IPS DF 19.7 (cell line): ENCODE results near the gene SLC44A2.

Source experiments
- DNase-seq: peaks from one replicate; pipeline ENCODE4 v3.0.0-alpha.2; 2013; ENCODE audit warnings: low read depth, low spot score

The SLC44A2 gene

DNA sequence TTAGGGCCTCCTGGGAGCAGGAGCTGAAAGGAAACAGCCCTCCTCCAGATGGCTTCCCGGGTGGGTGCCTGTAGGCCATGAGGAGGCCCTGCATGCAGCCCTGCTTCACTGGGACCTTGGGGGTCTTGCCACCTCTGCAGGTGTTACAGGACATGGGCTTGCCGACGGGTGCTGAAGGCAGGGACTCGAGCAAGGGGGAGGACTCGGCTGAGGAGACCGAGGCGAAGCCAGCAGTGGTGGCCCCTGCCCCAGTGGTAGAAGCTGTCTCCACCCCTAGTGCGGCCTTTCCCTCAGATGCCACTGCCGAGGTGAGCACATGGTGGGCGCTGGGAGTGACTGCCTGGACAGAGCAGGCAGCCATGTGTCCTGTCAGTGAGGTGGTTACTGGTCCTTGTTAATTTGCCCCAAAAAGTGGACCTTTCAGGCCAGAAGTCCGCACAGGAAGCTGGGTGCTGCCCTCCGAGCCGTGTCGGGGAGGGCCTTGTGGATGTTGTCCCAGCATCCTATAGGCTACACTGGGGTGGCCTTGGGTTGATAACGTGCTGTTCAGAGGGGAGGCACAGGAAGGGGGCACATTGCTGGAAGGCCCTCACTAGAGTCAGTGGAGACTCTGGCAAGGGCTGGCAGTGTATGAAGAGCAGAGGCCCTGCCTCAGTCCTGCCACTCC, 57.2 kb downstream of the SLC44A2 start:
- DNase-seq, result no peak

DNA sequence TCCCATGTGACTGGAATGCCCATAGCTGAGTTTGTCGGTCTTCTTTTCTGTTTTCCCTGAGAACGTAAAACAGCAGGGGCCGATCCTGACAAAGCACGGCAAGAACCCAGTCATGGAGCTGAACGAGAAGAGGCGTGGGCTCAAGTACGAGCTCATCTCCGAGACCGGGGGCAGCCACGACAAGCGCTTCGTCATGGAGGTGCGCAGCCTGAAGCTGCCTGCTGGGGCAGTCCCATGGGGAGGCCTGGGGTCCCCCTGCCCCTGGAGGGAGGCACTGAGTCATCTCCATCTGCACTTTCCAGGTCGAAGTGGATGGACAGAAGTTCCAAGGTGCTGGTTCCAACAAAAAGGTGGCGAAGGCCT, 57.7 kb downstream of the SLC44A2 start:
- DNase-seq, result no peak

DNA sequence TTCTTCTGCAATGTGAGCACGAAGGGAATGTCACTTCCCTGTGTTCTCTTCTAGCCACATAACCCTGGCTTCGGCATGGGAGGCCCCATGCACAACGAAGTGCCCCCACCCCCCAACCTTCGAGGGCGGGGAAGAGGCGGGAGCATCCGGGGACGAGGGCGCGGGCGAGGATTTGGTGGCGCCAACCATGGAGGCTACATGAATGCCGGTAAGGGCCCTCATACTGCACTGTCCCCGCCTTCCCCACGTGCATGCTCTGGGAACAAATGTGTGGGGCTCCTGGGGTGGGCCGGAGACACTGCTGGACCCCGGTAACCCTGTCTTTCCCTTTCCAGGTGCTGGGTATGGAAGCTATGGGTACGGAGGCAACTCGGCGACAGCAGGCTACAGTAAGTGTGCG, 58.2 kb downstream of the SLC44A2 start:
- no peak for DNase-seq

DNA sequence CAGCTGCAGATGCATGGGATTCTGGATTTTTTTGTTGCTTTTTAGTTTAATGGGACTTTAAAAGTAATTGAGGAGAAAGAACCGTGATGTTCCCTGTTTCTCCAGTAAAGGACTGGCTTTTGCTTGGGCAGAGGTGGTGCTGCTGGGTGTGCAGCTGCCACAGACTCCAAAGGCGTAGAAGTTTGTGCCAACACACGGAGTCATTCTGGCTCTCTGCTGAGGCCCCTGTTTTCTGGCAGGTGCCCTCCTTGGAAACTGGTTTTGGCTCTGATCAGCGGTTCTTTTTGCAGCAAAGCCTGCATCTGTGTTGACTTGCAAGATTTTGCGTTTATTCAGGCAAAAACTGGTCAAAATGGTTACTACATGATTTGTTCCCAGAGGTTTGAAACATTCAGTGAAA, 59.9 kb downstream of the SLC44A2 start:
- DNase-seq, result no peak

DNA sequence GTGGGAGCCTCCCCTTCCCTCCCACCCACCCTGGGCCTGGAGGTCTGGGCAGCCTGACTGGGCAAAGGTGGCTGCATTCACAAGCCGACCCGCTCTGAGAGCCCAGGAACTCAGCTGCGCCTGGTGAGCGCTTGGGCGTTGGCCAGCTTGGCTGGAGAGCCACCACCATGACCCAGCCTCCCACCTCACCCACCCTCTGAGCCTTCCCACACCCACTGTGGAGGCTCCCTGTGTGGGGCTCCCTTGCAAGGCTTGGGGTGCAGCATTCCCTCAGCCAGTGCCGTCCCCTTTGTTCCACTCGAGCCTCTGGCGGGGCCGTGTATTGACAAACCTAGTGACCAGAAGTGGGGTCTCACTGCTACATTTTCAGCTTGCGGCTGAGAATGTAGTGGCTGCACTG, 60.8 kb downstream of the SLC44A2 start:
- no peak for DNase-seq

DNA sequence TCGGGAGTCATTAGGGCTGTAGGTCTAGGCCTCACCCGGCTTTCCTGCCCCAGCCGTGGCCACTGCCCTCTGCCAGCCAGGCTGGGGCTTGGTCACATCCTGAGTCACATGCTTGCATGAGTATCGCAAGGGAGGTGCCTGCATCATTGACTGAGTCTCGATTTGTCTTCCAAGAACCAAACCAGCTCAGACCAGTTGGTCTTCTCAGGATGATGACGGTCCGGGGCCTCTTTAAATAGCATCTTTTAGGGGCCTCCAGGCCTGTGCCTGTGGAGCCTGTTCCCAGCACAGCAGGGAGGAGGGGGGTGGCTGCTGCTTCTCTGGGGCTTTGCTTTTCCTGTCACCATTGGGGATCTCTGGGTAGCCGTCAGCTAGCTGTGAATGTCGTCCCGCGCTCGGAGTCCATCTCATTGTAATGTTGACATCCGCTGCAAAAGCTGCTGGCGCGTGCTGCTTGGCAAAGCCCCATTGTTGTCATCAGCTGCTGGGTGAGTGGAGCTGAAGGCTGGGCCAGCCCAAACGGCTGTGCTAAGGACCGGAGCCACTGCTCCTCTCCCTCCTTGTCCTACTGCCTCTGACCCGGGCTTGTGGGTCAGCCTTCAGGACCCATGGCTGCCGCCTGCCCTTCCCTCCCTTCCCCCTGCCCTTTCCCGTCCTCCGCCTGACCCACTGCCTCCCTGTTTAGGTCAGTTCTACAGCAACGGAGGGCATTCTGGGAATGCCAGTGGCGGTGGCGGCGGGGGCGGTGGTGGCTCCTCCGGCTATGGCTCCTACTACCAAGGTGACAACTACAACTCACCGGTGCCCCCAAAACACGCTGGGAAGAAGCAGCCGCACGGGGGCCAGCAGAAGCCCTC, 61.5 kb downstream of the SLC44A2 start:
- DNase-seq, result no peak

DNA sequence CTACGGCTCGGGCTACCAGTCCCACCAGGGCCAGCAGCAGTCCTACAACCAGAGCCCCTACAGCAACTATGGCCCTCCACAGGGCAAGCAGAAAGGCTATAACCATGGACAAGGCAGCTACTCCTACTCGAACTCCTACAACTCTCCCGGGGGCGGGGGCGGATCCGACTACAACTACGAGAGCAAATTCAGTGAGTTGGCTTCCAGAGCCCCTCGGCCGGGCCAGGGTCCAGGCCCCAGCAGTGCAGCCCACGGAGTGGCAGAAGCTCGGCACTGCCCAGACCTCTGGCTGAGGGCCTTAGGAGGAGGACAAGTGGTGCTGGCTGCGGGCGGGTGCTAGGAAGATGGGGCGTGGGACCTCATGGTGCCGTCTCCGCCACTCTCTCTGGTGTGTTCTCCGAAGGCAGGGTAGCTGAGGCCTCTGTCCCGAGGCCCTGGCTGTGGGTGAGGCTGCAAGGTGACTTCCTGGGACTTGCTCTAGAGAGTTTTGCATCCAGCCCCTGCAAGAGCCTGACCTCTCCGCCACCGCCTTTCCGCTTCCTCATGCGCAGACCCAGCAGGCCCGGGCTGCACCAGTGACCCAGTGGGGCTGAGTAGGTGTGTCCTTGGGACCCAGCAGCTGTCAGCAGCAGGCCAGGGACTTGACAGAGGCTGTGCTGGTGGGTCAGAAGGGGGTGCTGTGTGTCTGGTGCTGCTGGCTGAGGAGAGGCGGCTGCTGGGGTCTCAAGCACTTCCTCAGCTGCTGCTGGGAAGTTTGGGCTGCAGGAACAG, 62.4 kb downstream of the SLC44A2 start:
- no peak for DNase-seq

DNA sequence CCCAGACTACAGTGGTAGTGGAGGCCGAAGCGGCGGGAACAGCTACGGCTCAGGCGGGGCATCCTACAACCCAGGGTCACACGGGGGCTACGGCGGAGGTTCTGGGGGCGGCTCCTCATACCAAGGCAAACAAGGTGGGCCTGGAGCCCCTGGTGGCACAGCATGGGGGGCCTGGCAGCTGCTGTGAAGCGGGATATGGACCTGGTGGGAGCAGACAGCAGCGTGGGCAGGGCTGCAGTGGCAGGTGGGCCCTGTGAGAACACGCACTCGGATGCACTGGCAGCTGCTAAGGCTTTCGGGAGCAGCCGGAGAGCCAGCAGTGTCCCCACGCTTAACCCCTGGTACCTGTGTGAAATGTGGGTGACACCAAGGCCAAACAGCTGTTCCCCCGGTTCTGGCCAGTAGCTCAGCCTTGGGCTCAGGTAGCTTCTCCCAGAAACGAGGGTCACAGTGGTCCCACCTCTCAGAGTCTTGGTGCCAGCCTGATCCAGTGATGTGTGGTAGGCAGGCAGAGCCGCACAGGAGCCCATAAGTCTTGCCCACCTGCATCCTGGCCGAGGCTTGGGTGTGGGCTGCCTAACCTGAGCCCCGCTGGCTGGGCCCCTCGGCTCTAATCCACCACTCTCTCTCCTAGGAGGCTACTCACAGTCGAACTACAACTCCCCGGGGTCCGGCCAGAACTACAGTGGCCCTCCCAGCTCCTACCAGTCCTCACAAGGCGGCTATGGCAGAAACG, 63.4 kb downstream of the SLC44A2 start:
- DNase-seq, result no peak

DNA sequence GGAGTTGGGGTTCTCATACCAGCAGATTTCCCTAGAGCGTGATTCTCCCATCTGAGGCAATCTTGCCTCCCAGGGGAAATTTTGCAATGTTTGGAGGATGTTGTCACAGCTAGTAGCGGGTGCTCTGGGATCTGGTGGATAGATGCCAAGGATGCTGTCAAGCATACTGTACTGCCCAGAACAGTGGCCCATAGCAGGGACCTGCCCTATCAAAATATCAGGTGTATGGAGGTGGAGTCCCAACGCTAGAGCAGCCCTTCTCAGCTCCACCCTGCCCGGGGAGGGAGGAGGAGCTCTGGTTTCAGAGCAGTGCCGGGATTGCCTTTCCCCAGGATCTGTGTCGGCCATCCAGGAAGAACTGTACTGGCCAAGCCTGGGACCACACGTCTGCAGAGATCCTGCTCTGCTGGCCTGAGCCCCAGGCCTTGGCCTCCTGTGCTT, 65.0 kb downstream of the SLC44A2 start:
- DNase-seq, result no peak

DNA sequence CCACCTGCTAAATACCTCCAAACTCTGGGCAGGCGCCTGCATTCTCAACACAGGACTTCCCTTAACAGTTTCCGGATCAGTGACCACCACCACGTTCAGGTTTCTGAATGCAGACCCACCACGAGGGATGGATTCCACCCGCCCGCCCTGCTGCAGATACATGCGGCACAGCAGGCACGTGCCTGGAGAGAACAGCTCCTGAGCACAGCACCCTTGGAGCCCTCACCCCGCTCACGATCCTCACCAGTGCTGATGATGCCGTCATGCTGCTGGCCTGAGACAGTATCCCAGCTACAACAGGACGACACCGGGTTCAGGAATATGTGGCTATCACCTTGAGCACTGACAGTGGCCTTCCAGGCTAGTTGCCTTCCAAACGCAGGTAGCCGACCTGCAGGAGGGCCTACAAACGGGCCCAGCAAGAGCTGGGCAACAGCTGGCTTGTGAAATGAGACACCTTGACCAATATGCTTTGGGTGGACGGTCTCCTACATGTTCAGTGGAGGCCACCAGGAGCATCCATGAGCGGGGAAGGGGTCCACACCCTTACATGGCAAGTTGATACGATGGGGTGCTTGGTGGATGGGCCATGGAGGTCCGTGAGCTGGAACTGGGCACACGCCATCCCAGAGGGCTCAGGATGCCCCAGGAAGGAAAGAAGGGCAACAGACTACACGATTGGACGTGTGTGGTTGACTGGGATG, 66.0 kb downstream of the SLC44A2 start:
- no peak for DNase-seq

DNA sequence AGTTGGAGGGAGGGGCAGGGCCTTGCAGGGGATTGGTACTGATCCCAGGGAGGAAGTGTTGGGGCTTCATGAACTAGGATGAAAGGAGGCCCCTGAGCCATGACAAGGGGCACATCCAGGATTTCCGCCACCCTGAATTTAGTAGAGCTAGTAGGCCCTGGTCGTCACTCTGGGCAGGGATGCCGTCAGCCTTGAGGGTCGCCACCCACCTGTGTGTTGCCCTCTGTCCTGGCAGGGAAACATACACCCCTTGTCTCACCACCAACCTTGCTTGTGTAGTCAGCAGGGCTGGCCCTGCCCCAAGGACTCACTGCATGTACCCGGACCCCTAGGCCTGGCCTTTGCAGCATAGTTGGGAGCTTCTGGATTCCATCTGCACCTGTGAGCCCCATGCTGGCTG, 66.5 kb downstream of the SLC44A2 start:
- no peak for DNase-seq

DNA sequence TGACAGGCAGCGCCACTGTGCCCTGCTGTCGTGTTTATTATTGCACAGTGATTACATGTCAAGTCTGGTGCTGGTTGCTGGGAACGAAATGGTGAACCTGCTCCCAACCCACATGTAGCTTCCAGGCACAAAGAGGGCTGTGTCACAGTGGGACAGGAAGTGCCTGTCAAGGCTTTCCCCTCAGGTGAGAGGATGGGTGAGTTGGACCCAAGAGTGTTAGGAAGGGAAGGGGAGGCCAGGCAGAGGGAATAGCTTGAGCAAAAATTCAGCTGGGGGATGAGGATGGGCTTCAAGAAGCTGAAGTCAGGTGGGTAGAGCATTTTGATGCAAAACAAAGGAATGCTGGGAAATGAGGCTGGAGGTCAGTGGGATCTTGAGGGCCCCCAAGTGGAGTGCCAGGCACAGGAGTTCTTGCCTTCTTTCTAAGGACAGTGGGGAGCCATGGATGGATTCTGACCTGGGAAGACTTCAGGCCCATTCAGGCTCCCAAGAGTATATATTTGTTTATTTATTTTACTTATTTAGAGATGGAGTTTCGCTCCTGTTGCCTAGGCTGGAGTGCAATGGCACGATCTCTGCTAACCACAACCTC, 67.4 kb downstream of the SLC44A2 start:
- no peak for DNase-seq
